HG03103 (cell line): ENCODE measurements around the gene COBLL1.

Source experiments
- ATAC-seq: cut with Tn5 transposase; IDR thresholded peaks from one replicate; pipeline ENCODE4 v1.9.1; 2021; ENCODE audit warnings: low read depth; ENCODE audit not compliant: unreplicated experiment

Gene COBLL1

DNA sequence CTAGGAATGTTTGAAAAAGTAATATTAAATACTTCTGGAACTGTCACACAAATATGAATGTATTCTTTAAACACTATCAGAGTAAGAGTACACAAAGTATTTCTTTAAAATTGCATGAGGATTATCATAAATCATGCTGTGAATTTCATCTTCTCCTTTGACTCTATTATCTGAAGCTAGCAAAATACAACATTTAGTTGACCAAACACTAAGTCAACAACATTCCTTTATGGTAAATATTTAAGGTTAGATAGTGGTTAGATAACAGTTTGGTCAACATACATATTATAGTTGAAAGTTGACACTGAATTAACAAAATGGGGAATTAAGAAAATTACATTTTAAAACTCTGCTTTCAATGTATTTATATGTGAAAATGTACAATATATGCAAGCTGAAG, 148.2 kb downstream of the COBLL1 start:
- ATAC-seq: no peak

GRCh38 chr2:164692958-164693357, 148.7 kb downstream of the COBLL1 start:
- no peak for ATAC-seq

DNA sequence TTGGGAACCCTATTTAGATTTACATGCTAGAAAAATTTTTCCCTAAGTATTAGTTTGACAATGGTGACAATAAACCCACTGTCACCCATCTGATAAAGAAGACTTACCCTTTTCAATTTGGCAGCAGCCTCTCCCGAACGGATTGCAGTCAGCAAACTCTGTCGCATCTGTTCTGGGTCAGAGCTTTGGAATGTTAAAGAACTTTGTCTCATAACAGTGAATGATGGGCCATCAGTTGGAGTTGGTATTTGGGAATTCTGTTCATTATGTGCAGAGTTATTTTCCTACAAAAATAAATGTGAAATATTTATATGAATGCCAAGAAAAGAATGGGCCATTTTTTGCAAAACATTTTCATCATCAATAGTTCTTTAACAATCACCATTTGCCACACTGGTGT, 149.5 kb downstream of the COBLL1 start:
- ATAC-seq: no peak

GRCh38 chr2:164691346-164691887, 150.2 kb downstream of the COBLL1 start:
- ATAC-seq: no peak

GRCh38 chr2:164690361-164690760, 151.3 kb downstream of the COBLL1 start:
- no peak for ATAC-seq

DNA sequence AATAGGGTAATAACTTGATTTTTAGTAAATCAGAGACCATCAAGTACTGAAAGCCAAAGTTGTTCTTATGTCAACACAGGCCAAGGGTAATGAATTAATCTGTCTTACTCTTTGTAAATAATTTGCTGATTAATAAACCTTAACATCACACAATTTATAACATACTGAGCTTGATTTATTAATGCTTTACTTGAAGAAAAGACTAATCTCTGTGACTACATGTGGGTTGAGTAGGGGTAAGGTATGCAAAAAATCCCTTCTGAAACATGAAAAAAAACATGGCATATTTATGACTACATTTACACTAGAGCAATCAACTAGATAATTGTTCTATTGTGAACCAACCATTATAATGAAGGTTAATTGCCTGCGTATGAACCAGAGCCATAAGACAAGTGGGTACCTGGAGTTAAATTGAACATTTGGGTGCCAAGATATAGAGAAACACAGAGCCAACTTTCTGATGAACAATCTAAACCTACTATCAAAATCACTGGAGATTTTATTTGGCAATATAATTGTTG, 152.7 kb downstream of the COBLL1 start:
- ATAC-seq: no peak

DNA sequence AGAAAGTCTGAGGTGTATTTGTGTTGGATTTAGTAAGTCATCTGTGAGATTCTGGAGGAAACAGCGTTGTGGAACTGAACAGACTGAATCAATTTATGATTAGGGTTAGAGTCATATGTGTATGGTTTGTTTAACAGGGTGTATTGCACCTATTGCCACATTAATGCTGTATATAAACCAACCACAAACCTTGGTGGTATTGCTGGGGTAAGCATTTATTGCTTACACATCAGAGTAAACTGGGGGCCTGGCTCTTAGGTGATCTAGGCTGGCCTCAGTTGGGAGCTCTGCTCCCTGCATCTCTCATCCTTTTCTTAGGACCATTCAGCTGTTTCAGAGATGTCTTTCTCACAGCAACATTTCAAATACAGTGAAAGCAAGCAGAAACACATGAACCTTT, 160.6 kb downstream of the COBLL1 start:
- no peak for ATAC-seq

GRCh38 chr2:164678631-164679149, 162.9 kb downstream of the COBLL1 start:
- no peak for ATAC-seq

DNA sequence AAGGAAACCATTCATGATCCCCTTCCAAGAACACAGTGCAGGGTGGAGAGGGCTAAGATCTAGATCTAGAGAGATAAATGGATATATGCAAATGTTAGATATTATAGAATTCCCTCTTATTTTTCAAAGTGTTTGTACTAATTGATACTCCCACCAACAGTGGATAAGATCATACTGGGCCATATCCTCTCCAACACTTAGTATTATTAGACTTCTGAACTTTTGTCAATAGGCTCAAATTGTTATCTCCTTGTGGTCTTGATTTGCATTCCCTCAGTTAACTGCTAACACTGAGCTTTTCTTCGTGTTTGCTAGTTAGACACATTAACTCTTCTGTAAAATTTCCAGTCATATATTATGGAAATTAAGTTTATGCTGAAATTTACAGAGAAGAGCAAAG, 163.9 kb downstream of the COBLL1 start:
- ATAC-seq: no peak

DNA sequence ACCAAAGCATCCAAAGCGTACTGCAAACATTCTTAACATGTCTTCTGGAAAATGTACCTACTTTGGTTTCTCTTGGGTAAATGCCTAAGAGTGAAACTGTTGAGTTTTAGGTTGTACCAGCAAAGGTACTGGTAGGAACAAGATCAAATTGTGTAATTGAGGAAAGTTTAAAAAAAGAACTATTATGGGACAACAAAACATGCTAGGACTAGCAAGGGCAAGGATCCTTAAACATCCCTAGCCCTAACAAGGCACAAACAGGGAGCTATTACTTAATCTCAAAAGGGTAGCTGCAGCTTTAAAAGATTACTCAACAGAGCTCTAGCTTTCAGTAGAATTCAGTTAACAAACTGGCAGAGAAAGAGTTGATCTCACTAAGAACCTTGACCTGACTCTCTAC, 164.4 kb downstream of the COBLL1 start:
- ATAC-seq: no peak

DNA sequence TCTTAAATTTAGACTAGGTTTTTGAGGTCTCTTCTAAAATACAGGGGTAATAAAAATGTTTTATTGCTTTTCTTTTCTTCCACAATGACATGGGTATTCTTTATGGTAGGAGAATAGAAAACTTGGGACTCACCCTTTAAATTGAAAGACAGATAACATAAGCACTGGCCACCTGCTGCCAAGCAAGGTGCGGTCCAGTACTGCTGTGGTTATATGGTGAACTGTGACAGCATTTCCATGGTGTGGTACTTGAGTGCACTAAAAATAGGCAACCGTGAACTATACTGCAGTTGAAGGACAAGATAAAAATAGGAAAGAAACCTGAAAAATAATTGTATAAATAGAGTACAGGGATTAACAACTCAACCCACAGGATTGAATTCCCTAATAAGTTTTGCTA, 165.9 kb downstream of the COBLL1 start:
- ATAC-seq: no peak

DNA sequence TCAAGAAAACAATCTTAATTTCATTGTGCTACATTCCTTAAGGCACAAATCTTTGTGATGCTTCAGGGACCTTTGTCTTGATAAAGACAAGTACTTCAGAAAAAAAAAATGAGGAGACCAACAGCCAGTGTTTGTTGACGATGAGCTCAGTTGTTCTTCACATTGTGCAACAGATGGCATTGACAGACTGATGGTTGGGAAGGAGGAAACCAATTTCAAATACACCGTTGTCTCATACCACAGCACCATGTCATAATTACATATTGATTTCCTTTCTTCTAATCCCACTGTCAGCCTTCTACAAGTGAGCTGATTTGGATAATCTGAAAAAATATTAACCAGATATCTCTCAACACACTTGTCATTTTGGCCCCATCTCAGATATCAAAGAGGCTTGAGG, 166.6 kb downstream of the COBLL1 start:
- ATAC-seq: no peak

- no peak for ATAC-seq
Measured at GRCh38 chr2:164671664-164672396, 169.8 kb downstream of the COBLL1 start.

- no peak for ATAC-seq
Measured at GRCh38 chr2:164669291-164669690, 172.3 kb downstream of the COBLL1 start.

DNA sequence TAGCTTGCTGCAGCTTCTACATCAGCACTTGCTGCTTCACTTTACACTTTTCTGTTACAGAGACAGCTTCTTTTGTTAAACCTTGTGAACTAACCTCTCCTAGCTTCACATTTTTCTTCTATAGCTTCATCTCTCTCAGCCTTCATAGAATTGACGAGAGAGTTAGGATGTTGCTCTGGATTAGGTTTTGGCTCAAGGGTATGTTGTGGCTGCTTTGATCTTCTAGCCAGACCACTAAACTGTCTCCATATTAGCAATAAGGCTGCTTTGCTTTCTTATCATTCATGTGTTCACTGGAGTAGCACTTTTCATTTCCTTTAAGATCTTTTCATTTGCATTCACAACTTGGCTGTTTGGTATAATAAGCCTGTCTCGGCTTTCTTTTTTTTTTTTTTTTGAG, 174.1 kb downstream of the COBLL1 start:
- no peak for ATAC-seq

GRCh38 chr2:164664070-164664469, 177.6 kb downstream of the COBLL1 start:
- no peak for ATAC-seq

GRCh38 chr2:164662868-164663631, 178.6 kb downstream of the COBLL1 start:
- ATAC-seq: no peak

- ATAC-seq: no peak
Measured at GRCh38 chr2:164662066-164662465, 179.6 kb downstream of the COBLL1 start.

DNA sequence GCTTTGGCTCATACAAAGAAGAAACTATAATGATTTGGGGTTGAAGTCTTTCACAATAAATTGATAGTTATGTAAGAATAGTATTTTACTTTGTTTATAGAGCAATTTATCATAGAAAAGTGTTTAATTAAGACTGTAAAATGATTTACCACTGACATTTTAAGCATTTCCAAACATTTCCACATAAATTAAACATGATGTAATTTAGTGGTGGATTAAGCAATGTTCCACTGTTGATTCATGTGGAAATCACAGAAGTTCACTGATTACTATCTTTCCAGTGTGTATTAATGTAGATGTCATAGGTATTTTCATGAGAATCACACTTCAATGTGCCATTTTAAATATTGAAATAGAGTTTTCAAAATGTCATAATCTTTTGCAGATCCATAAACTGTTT, 180.3 kb downstream of the COBLL1 start:
- no peak for ATAC-seq

GRCh38 chr2:164657129-164657528, 184.5 kb downstream of the COBLL1 start:
- ATAC-seq: no peak

DNA sequence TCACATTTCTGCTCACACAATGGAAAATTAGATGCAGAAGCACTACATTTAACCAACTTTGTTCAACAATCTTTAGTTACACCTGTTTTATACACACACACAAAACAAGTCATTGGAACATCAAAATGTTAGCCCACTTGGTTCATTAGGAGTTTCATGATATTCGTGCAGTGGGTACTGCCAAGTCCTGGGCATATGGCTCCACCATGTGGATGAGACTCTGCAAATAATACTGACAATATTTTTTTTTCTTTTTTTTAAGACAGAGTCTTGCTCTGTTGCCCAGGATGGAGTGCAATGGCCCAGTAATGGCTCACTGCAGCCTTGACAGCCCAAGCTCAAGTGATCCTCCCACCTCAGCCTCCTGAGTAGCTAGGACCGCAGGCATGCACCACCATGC, 185.9 kb downstream of the COBLL1 start:
- ATAC-seq: no peak
